GM12878 (cell line): Measurements from ENCODE around the gene NAA10. TPM values are rescaled to one million over a fixed set of nuclear protein-coding genes. Genes with fewer than 3 reads are reported as not detected.

Source experiments
- ATAC-seq: fragments of 200-7000 bp; cut with Tn5 transposase; 3 replicates; pipeline ENCODE4 v1.9.1; 2020; ENCODE audit warnings: mild to moderate bottlenecking, moderate library complexity
- BruUV-seq: library from RNA; stranded (reverse); fragments of 400-500 nt; replicated peaks from 2 replicates; lab custom pipeline; 2021; lab: Mats Ljungman, UMichigan
- CTCF ChIA-PET: fragments of 300-600 bp; sonication (Branson Sonifier 250); formaldehyde crosslinking; extraction: SDS; loops from one replicate; lab custom pipeline; 2021; ENCODE audit warnings: inconsistent platforms; lab: Yijun Ruan, JAX
- POLR2A ChIA-PET: fragments of 350-600 bp; formaldehyde crosslinking; extraction: SDS; loops from one replicate; lab custom pipeline; 2021; ENCODE audit warnings: inconsistent platforms; lab: Charles Lee
- RAD21 ChIA-PET: fragments of 300-600 bp; sonication (Branson Sonifier 250); formaldehyde crosslinking; loops from one replicate; lab custom pipeline; 2023; ENCODE audit warnings: antibody characterized with exemption; ENCODE audit not compliant: unreplicated experiment; lab: Charles Lee
- SMC1A ChIA-PET: fragments of 300-600 bp; sonication (Branson Sonifier 250); formaldehyde crosslinking; loops from one replicate; lab custom pipeline; 2023; ENCODE audit not compliant: unreplicated experiment, uncharacterized antibody; lab: Charles Lee
- DNase-seq: peaks from one replicate; pipeline ENCODE4 v3.0.0-alpha.2; 2011; ENCODE audit warnings: low read depth, low spot score
- FAIRE-seq: peaks from 3 replicates; lab custom pipeline; 2011; peaks lifted over from hg19 to GRCh38; lab: Jason Lieb, UNC
- H2AFZ ChIP-seq: 2 replicates; pipeline ENCODE4 v1.6.0; 2011; ENCODE audit warnings: low read depth, low read length, control low read depth; ENCODE audit not compliant: control insufficient read depth
- H3K27ac ChIP-seq: 2 replicates; pipeline ENCODE4 v1.5.1; 2011; ENCODE audit warnings: control low read depth; ENCODE audit not compliant: control insufficient read depth, insufficient read depth
- H3K27me3 ChIP-seq, 2 experiments: replicated peaks in 1 of 2; 2 replicates each; pipeline versions ENCODE4 v1.6.0 to v1.6.1; 2011; ENCODE audit warnings: low read length in 1 of 2; ENCODE audit not compliant: control insufficient read depth in 2 of 2, insufficient read depth in 2 of 2
- H3K36me3 ChIP-seq, 2 experiments: 2 replicates each; pipeline ENCODE4 v1.5.1; 2011; ENCODE audit warnings: low read length in 1 of 2; ENCODE audit not compliant: control insufficient read depth in 2 of 2, insufficient read depth in 2 of 2
- H3K4me1 ChIP-seq: 2 replicates; pipeline ENCODE4 v1.6.1; 2011; ENCODE audit warnings: mild to moderate bottlenecking, low read length, moderate library complexity, mixed read lengths; ENCODE audit not compliant: control insufficient read depth, insufficient read depth
- H3K4me2 ChIP-seq: 2 replicates; pipeline ENCODE4 v1.6.0; 2011; ENCODE audit warnings: control low read depth; ENCODE audit not compliant: control insufficient read depth, insufficient read depth
- H3K4me3 ChIP-seq: fragments of 200-600 bp; sonication (generic); 2 replicates; pipeline ENCODE4 v1.5.1; 2016
- H3K79me2 ChIP-seq: 2 replicates; pipeline ENCODE4 v1.6.0; 2011; ENCODE audit warnings: low read length; ENCODE audit not compliant: control insufficient read depth, insufficient read depth
- H3K9ac ChIP-seq: 2 replicates; pipeline ENCODE4 v1.8.0; 2011; ENCODE audit warnings: low read length, control low read depth, mixed read lengths; ENCODE audit not compliant: control insufficient read depth, insufficient read depth
- H3K9me3 ChIP-seq: replicated peaks from 3 replicates; pipeline ENCODE4 v1.5.1; 2011; ENCODE audit warnings: mild to moderate bottlenecking, low read length; ENCODE audit not compliant: control insufficient read depth, insufficient read depth
- H4K20me1 ChIP-seq: 2 replicates; pipeline ENCODE4 v1.6.0; 2011; ENCODE audit not compliant: control insufficient read depth, insufficient read depth
- ATF2 ChIP-seq: IDR thresholded peaks from 2 replicates; pipeline ENCODE4 v1.6.1; 2012; ENCODE audit warnings: low read length, inconsistent platforms
- BCLAF1 ChIP-seq: fragments of 450-650 bp; IDR thresholded peaks from 2 replicates; pipeline ENCODE4 v1.6.1; 2017; ENCODE audit warnings: antibody characterized with exemption, mild to moderate bottlenecking, moderate library complexity
- CREB1 ChIP-seq: IDR thresholded peaks from 2 replicates; pipeline ENCODE4 v1.6.1; 2012; ENCODE audit warnings: low read depth, mild to moderate bottlenecking, inconsistent platforms
- GATAD2B ChIP-seq: fragments of 450-650 bp; conservative IDR thresholded peaks from 2 replicates; pipeline ENCODE4 v1.6.1; 2017; ENCODE audit warnings: low read depth, mild to moderate bottlenecking, moderate library complexity
- MXI1 ChIP-seq: fragments of 150-350 bp; IDR thresholded peaks from 2 replicates; pipeline ENCODE4 v1.6.1; 2011; ENCODE audit warnings: low read depth, mild to moderate bottlenecking, inconsistent platforms, low read length, improper control_type of control experiment
- POLR2A ChIP-seq: IDR thresholded peaks from 2 replicates; pipeline ENCODE4 v1.6.1; 2011; ENCODE audit warnings: low read depth, mild to moderate bottlenecking, low read length
- RUNX3 ChIP-seq: IDR thresholded peaks from 2 replicates; pipeline ENCODE4 v1.6.1; 2012; ENCODE audit warnings: low read length, inconsistent platforms
- SREBF1 ChIP-seq: IDR thresholded peaks from 2 replicates; pipeline ENCODE4 v1.6.1; 2012; ENCODE audit warnings: mild to moderate bottlenecking, low read length
- STAT1 ChIP-seq: fragments of 450-650 bp; conservative IDR thresholded peaks from 2 replicates; pipeline ENCODE4 v1.6.1; 2014; ENCODE audit warnings: antibody characterized with exemption, mild to moderate bottlenecking
- STAT3 ChIP-seq: IDR thresholded peaks from 2 replicates; pipeline ENCODE4 v1.6.1; 2011; ENCODE audit warnings: low read depth, low read length, improper control_type of control experiment
- TARDBP ChIP-seq: IDR thresholded peaks from 2 replicates; pipeline ENCODE4 v1.6.1; 2016; ENCODE audit warnings: borderline replicate concordance
- YBX1 ChIP-seq: fragments of 450-650 bp; IDR thresholded peaks from 2 replicates; pipeline ENCODE4 v1.6.1; 2016; ENCODE audit warnings: antibody characterized with exemption
- ZNF622 ChIP-seq: fragments of 450-650 bp; IDR thresholded peaks from 2 replicates; pipeline ENCODE4 v1.6.1; 2017; ENCODE audit warnings: mild to moderate bottlenecking, inconsistent platforms
- WGBS: methylation state at CpG from one replicate; pipeline ENCODE4 v1.1.6; 2016; ENCODE audit warnings: low lambda C conversion rate; ENCODE audit not compliant: insufficient replicate concordance, insufficient coverage; ENCODE audit errors: missing lambda C conversion rate; 5-methylcytosine and 5-hydroxymethylcytosine counted together
- in situ Hi-C: fragments of 300-500 bp; cut with MboI; formaldehyde crosslinking; loops from 9 replicates; pipeline ENCODE4 v1.14.3; 2018; ENCODE audit warnings: mixed read lengths
- intact Hi-C: fragments of 100-400 bp; cut with micrococcal nuclease; formaldehyde crosslinking; loops from one replicate; pipeline ENCODE4 v1.14.2; 2022; ENCODE audit not compliant: unreplicated experiment
- polyA plus RNA-seq, 11 experiments: library from polyadenylated mRNA; depleted of rRNA in 4 of 11; unstranded in 6 of 11; stranded (reverse) in 5 of 11; fragments of >200 nt; fragmentation: Nextera tagmentation in 4 of 11; fragmentation: Illumina TruSeq in 1 of 11; extraction: Ambion mirVana in 4 of 11; extraction: Trizol in 1 of 11; gene quantifications; 1 replicate in 1 of 11; 2 replicates in 10 of 11; pipeline versions ENCODE4 v1.2.1 to v1.2.3, GENCODE V29; 2011 to 2016; ENCODE audit warnings: inconsistent platforms in 2 of 11, missing spikeins in 2 of 11, low read depth in 1 of 11
- total RNA-seq, 4 experiments: library from RNA; depleted of rRNA in 3 of 4; stranded (reverse); fragments of >200 nt in 3 of 4; fragmentation: Illumina TruSeq in 1 of 4; extraction: Trizol in 1 of 4; gene quantifications; 2 replicates each; pipeline versions ENCODE4 v1.2.1 to v1.2.3, GENCODE V29; 2013 to 2021
- TF ChIP-seq, protein P1 (sequence below): IDR thresholded peaks from 2 replicates; pipeline ENCODE4 v1.6.1; 2012; ENCODE audit warnings: low read depth, low read length, improper control_type of control experiment
- TF ChIP-seq, protein P2 (sequence below): IDR thresholded peaks from 2 replicates; pipeline ENCODE4 v1.6.1; 2012; ENCODE audit warnings: low read depth, low read length, improper control_type of control experiment

NAA10 gene
- total and polyA plus RNA-seq, 10 of the 15 experiments (the other 5 are each of a cell fraction or from before 2014, with no cell fraction given) = 7.9 to 212 (median 98.9) TPM

GRCh38 chrX:153879741-153880439 is 54.9 kb downstream of the NAA10 start:
- Histone ChIP-seq H4K20me1 (no peaks in the 10 kb centered on the region), H3K4me2 (no peak overlapping the region), H3K27me3 (no peaks in the 10 kb centered on the region; a peak in 2 of 4 replicates), H3K4me3 (no peak overlapping the region), H3K9me3 (no peaks in the 10 kb centered on the region; the same call in 2 of the 3 replicates), H3K79me2 (no peaks in the 10 kb centered on the region), H3K9ac (no peak overlapping the region), H2AFZ (no peak overlapping the region), H3K27ac (no peak overlapping the region), H3K36me3 (no peaks in the 10 kb centered on the region), H3K4me1 (no peaks in the 10 kb centered on the region; the same call in 1 of the 2 replicates)
- no peak for TF ChIP-seq RUNX3
- no peak for TF ChIP-seq ATF2
- no peak for TF ChIP-seq STAT3
- TF ChIP-seq, protein P1, sequence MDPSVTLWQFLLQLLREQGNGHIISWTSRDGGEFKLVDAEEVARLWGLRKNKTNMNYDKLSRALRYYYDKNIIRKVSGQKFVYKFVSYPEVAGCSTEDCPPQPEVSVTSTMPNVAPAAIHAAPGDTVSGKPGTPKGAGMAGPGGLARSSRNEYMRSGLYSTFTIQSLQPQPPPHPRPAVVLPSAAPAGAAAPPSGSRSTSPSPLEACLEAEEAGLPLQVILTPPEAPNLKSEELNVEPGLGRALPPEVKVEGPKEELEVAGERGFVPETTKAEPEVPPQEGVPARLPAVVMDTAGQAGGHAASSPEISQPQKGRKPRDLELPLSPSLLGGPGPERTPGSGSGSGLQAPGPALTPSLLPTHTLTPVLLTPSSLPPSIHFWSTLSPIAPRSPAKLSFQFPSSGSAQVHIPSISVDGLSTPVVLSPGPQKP = no peak
- TF ChIP-seq SREBF1 = no peak
- no peak for TF ChIP-seq ZNF622
- TF ChIP-seq, protein P2, sequence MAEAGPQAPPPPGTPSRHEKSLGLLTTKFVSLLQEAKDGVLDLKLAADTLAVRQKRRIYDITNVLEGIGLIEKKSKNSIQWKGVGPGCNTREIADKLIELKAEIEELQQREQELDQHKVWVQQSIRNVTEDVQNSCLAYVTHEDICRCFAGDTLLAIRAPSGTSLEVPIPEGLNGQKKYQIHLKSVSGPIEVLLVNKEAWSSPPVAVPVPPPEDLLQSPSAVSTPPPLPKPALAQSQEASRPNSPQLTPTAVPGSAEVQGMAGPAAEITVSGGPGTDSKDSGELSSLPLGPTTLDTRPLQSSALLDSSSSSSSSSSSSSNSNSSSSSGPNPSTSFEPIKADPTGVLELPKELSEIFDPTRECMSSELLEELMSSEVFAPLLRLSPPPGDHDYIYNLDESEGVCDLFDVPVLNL = no peak
- TF ChIP-seq YBX1 = no peak
- no peak for TF ChIP-seq STAT1
- no peak for TF ChIP-seq GATAD2B
- no peak for TF ChIP-seq POLR2A
- TF ChIP-seq TARDBP = no peak
- TF ChIP-seq BCLAF1 = no peak
- no peak for TF ChIP-seq CREB1
- TF ChIP-seq MXI1 = no peak
- in situ Hi-C loops (no loop called here), intact Hi-C loops (no loop called here)
- ATAC-seq (no peak), DNase-seq (no peak), FAIRE-seq (no peak)
- ChIA-PET CTCF (interaction anchor here (1.7 kb wide), 1 partner anchor 44 kb away, joined by 11 read pairs; the partner anchor contains the start of gene ARHGAP4), POLR2A (interaction anchor here (1.4 to 1.9 kb wide), 2 partner anchors 45 to 47 kb away, joined by 3 to 5 read pairs; no protein-coding TSS in a partner anchor), SMC1A (no interaction called here), RAD21 (no interaction called here)
- no TSS peak for BruUV-seq
- 35% methylated on average over 8 of the region's 12 CpGs for WGBS
